ENCODE results near the gene WDR7. TPM values are rescaled to one million over a fixed set of nuclear protein-coding genes. Genes with fewer than 3 reads are reported as not detected.

WDR7 gene
- total and polyA plus RNA-seq, 9 of the 15 experiments (the other 6 are each of a cell fraction or from before 2014, with no cell fraction given) = 1.4 to 9.4 (median 5.3) TPM

- ChIA-PET CTCF (ENCODE audit: low intra/inter-chr PET ratio) (no interaction called here), POLR2A (no interaction called here)
- 3% methylated on average over 4 of the region's 4 CpGs for WGBS (ENCODE audit: insufficient coverage, low coverage, missing lambda C conversion rate)
- no peaks in the 10 kb centered on the region for H3K79me2 ChIP-seq (ENCODE audit: control insufficient read depth, insufficient read depth, low read length)
- no peaks in the 10 kb centered on the region for H4K20me1 ChIP-seq (replicated peaks; ENCODE audit: control insufficient read depth, insufficient read depth, low read length)
- intact Hi-C loops (cut with micrococcal nuclease) (no loop called here), in situ Hi-C loops (cut with MboI) (no loop called here)
- H3K4me3 ChIP-seq = no peak overlapping the region
- TF ChIP-seq PRPF4 (IDR thresholded peaks at IDR 0.05; ENCODE audit: insufficient read depth, low read depth, low read length, poor library complexity, severe bottlenecking) (no peak), ZBTB26 (CRISPR knock-in tag; IDR thresholded peaks at IDR 0.05) (no peak), ZNF318 (IDR thresholded peaks at IDR 0.05; ENCODE audit: borderline replicate concordance in 1 of 2, low read depth in 1 of 2) (no peak), CTBP1 (IDR thresholded peaks at IDR 0.05; ENCODE audit: borderline replicate concordance) (no peak), ZNF551 (CRISPR knock-in tag; IDR thresholded peaks at IDR 0.05) (no peak)
- FAIRE-seq (peak; percentile 40), DNase-seq (ENCODE audit: extremely low read depth in 1 of 4, low spot score in 3 of 4) (peak in 1 of 4 experiments; percentile 5), ATAC-seq (no peak)
- no peaks in the 10 kb centered on the region for H3K9me1 ChIP-seq (ENCODE audit: control insufficient read depth, insufficient read depth, low read length)
- no TSS peak for BruUV-seq (replicated peaks)
- H3K27me3 ChIP-seq (ENCODE audit: control insufficient read depth in 2 of 2, insufficient read depth in 2 of 2, low read length in 2 of 2) = no peaks in the 10 kb centered on the region
- H3K9me3 ChIP-seq (replicated peaks; ENCODE audit: control insufficient read depth, insufficient read depth, low read depth, low read length) = no peaks in the 10 kb centered on the region
- H3K27ac ChIP-seq (ENCODE audit: extremely low read depth, low read depth, low read length) = no peak overlapping the region
- no peak overlapping the region for H2AFZ ChIP-seq (ENCODE audit: low read depth, low read length)
- no peak overlapping the region for H3K4me2 ChIP-seq (ENCODE audit: insufficient read depth, low read length)
- no peak overlapping the region for H3K9ac ChIP-seq (ENCODE audit: insufficient read depth in 1 of 2, low read depth in 2 of 2, low read length in 2 of 2)
- no peaks in the 10 kb centered on the region for H3K36me3 ChIP-seq (ENCODE audit: control insufficient read depth, insufficient read depth, low read length)
- H3K4me1 ChIP-seq (replicated peaks in 1 of 2; ENCODE audit: control insufficient read depth in 2 of 2, insufficient read depth in 2 of 2, low read length in 2 of 2) = no peaks in the 10 kb centered on the region
These were observed 259.8 kb downstream of the WDR7 start for GRCh38 chr18:56910967-56911366.

All from K562 (cell line).